DOHH2 (cell line): ENCODE results near the gene ZNF81.

Experiments used
- EZH2phosphoT487 ChIP-seq: fragments of 200-600 bp; sonication (generic); IDR thresholded peaks from 2 replicates; pipeline ENCODE4 v1.6.1; 2017; ENCODE audit warnings: borderline replicate concordance, mild to moderate bottlenecking, antibody characterized with exemption, low read length, moderate library complexity, mixed read lengths
- TF ChIP-seq, protein P1 (sequence below): fragments of 200-600 bp; sonication (generic); IDR thresholded peaks from one replicate; pipeline ENCODE4 v1.5.1; 2014; ENCODE audit warnings: antibody characterized with exemption, mild to moderate bottlenecking, low read depth, low read length; ENCODE audit not compliant: poor library complexity, severe bottlenecking

DNA sequence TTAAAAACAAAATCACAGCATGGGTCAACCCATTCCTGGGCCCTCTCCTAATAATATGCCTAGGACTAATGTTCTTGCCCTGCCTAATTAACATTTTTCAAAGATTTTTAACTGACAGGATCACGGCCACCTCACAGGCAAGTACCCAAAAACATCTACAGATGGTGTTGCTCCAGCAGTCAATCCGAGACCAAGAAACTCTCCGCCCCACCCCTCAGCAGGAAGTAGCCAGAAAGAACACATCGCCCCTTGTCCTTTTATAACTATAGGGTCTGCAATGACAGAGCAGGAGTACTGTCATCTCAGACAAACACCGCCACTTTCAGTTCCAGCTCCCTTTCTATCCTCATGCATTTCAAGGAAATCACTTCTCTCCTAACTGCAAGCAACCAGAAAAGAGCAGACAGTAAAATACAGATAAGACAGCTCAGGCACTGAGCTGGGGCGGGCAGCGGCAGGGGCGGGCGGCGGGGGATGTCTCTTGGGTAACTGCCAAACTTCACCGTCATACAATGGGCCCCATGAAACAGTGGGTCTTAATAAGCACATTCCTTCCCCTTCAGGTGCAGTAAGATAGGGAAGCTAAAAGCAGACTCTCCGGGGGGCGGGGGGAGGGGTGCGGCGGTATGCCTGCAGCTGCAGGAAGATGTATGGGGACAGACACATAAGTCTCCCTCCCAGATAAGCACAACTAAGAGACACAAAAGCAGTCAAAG, 99.7 kb downstream of the ZNF81 start:
- TF ChIP-seq, protein P1, sequence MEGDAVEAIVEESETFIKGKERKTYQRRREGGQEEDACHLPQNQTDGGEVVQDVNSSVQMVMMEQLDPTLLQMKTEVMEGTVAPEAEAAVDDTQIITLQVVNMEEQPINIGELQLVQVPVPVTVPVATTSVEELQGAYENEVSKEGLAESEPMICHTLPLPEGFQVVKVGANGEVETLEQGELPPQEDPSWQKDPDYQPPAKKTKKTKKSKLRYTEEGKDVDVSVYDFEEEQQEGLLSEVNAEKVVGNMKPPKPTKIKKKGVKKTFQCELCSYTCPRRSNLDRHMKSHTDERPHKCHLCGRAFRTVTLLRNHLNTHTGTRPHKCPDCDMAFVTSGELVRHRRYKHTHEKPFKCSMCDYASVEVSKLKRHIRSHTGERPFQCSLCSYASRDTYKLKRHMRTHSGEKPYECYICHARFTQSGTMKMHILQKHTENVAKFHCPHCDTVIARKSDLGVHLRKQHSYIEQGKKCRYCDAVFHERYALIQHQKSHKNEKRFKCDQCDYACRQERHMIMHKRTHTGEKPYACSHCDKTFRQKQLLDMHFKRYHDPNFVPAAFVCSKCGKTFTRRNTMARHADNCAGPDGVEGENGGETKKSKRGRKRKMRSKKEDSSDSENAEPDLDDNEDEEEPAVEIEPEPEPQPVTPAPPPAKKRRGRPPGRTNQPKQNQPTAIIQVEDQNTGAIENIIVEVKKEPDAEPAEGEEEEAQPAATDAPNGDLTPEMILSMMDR = no peak
- no peak for TF ChIP-seq EZH2phosphoT487
